GM23248 (cell line): ENCODE measurements around the gene ZNF518B.

ENCODE experiments used
- EZH2 ChIP-seq: fragments of 200-600 bp; sonication (generic); IDR thresholded peaks from 2 replicates; pipeline ENCODE4 v1.6.1; 2018; ENCODE audit warnings: antibody characterized with exemption, mild to moderate bottlenecking; ENCODE audit not compliant: insufficient read depth, poor library complexity, severe bottlenecking
- EZH2phosphoT487 ChIP-seq: fragments of 200-600 bp; sonication (generic); IDR thresholded peaks from 2 replicates; pipeline ENCODE4 v1.6.1; 2018; ENCODE audit warnings: antibody characterized with exemption, moderate library complexity, mild to moderate bottlenecking, low read depth; ENCODE audit not compliant: insufficient read depth

DNA sequence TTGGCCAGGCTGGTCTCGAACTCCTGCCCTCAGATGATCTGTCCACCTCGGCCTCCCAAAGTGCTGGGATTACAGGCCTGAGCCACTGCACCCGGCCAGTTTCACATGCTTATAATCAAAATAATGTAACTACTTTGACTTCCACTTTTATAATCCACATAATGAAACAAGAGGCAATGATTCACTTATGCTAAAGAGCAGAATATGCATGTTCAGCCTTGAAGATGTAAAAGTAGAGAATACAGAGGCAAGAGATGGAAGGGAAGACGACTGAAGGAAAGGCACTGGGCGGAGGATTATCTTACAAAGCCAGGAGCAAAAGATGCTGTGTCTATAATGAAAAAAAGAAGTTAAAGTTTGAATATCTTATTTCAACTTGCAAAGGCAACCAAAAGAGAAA lies 13.3 kb upstream of the ZNF518B start:
- TF ChIP-seq EZH2 (no peak), EZH2phosphoT487 (no peak)
